ENCODE results near the gene DENND6B.

DNA sequence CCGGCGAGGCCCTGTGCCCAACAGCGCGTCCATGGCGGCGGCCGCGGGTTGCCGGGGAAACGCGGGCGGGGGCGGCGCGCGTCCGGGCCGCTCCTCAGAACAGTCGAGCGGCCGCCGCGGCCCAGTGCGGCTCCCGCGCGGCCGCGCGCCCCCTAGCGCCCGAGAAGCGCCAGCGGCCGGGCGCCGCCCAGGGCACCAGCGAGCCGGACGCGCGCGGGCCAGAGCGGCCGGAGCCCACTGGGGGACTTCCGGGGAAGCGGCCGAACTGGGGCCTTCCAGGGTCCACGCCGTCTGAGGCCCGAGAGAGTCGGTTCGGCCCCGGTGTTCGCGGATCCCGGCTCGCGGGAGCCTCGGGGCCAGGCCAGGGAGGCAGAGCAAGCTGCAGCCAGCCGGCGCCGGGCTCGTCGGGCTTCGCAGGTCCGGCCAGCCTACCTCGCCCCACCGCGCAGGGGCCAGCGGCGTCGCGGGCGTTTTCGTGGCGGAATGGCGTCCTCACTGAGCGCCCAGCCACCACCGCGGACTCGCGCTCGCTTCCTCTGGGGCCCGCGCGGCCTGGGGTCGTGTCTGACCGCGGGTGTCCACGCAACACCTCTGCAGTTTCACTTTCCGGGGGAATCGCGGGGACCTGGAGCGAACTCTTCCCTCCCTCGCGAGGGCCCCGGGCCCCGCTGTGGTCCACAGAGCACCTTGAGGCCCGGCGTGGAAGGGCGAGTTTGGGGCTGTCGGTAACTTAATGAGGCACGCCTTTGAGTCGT, at the start of gene DENND6B:
- TF ChIP-seq FOXA1 (IDR thresholded peaks at IDR 0.05) (no peak), ARNT (IDR thresholded peaks at IDR 0.05) (0 out of 2 replicates have a peak, but pooled peaks have one; percentile 48), TARDBP (IDR thresholded peaks at IDR 0.05) (peak; percentile 24; the same call in 1 of the 2 replicates), SP1 (IDR thresholded peaks at IDR 0.05) (no peak)
- TF ChIP-seq, protein P1, sequence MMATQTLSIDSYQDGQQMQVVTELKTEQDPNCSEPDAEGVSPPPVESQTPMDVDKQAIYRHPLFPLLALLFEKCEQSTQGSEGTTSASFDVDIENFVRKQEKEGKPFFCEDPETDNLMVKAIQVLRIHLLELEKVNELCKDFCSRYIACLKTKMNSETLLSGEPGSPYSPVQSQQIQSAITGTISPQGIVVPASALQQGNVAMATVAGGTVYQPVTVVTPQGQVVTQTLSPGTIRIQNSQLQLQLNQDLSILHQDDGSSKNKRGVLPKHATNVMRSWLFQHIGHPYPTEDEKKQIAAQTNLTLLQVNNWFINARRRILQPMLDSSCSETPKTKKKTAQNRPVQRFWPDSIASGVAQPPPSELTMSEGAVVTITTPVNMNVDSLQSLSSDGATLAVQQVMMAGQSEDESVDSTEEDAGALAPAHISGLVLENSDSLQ (IDR thresholded peaks at IDR 0.05): no peak
